ENCODE results near the gene PTPRN2. TPM values are rescaled to one million over a fixed set of nuclear protein-coding genes. Genes with fewer than 3 reads are reported as not detected.

Gene PTPRN2
- total RNA-seq, 2 donors from 2014 or later, result 0.72 to 0.79 TPM

GRCh38 chr7:157653827-157654207, 933.8 kb downstream of the PTPRN2 start:
- ATAC-seq (replicated peaks in 1 of 2) (no peak), DNase-seq (no peak)
- H3K4me1 Mint-ChIP-seq (ENCODE audit: low read depth), result no peaks in the 10 kb centered on the region
- no peaks in the 10 kb centered on the region for H3K36me3 Mint-ChIP-seq (ENCODE audit: insufficient read depth in 2 of 2)
- H3K4me3 Mint-ChIP-seq, result no peak overlapping the region
- no peak overlapping the region for H3K27ac Mint-ChIP-seq
- no peaks in the 10 kb centered on the region for H3K27me3 Mint-ChIP-seq (ENCODE audit: low read depth)
- no peaks in the 10 kb centered on the region for H3K9me3 Mint-ChIP-seq

GRCh38 chr7:157652954-157653826, 934.4 kb downstream of the PTPRN2 start:
- Mint-ChIP-seq H3K36me3 (ENCODE audit: insufficient read depth in 2 of 2) (no peaks in the 10 kb centered on the region), H3K9me3 (no peaks in the 10 kb centered on the region), H3K27me3 (ENCODE audit: low read depth) (no peaks in the 10 kb centered on the region), H3K27ac (no peak overlapping the region), H3K4me1 (ENCODE audit: low read depth) (no peaks in the 10 kb centered on the region), H3K4me3 (no peak overlapping the region)
- DNase-seq (no peak), ATAC-seq (replicated peaks in 1 of 2) (no peak)

DNA sequence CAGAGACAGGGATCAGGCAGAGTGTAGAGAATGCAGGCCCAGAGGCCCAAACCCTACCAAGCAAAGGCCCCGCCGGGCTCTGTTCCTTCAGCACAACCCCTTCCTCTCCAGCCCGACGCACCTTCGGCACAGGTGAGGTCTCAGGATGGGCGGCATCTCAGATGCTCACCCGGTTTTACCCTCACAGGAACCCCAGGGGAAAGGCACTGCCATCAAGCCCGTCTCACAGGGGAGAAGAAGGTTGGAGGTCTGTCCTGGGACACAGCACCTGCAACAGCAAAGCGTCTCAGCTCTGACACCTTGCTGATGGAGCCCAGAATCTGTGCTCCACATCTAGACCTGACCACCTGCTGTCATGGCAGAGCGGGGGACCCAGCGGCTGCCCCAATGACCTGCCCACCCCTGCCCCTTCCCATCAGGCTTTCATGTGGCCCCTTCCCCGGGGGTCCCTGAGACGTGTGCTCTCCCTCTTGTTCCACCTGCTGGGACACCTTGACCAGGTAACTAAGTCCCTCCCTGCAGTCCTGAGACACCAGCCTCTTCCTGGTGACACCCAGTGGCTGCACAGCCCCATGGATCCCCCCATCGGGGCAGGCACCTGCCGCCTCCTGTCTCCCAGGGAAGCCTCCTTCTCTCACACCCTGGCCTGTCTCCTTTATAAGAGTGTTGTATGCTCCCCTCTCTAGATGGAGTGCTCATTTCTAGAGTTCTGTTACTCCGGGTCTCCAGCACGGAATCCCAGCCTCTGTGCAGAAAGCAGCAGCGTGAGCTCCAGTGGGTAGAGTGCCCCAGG, 935.3 kb downstream of the PTPRN2 start:
- H3K9me3 Mint-ChIP-seq, result no peaks in the 10 kb centered on the region
- no peak overlapping the region for H3K27ac Mint-ChIP-seq
- no peaks in the 10 kb centered on the region for H3K36me3 Mint-ChIP-seq (ENCODE audit: insufficient read depth in 2 of 2)
- DNase-seq (no peak), ATAC-seq (replicated peaks in 1 of 2) (no peak)
- H3K27me3 Mint-ChIP-seq (ENCODE audit: low read depth), result no peaks in the 10 kb centered on the region
- no peak overlapping the region for H3K4me3 Mint-ChIP-seq
- no peaks in the 10 kb centered on the region for H3K4me1 Mint-ChIP-seq (ENCODE audit: low read depth)

GRCh38 chr7:157651366-157652160, 936.1 kb downstream of the PTPRN2 start:
- H3K27me3 Mint-ChIP-seq (ENCODE audit: low read depth), result no peaks in the 10 kb centered on the region
- H3K36me3 Mint-ChIP-seq (ENCODE audit: insufficient read depth in 2 of 2), result no peaks in the 10 kb centered on the region
- H3K9me3 Mint-ChIP-seq, result no peaks in the 10 kb centered on the region
- no peak overlapping the region for H3K27ac Mint-ChIP-seq
- H3K4me1 Mint-ChIP-seq (ENCODE audit: low read depth), result no peaks in the 10 kb centered on the region
- no peak overlapping the region for H3K4me3 Mint-ChIP-seq
- DNase-seq (no peak), ATAC-seq (replicated peaks in 1 of 2) (no peak)

GRCh38 chr7:157650801-157651200, 936.8 kb downstream of the PTPRN2 start:
- Mint-ChIP-seq H3K9me3 (no peaks in the 10 kb centered on the region), H3K27me3 (ENCODE audit: low read depth) (no peaks in the 10 kb centered on the region), H3K27ac (no peak overlapping the region), H3K4me1 (ENCODE audit: low read depth) (no peaks in the 10 kb centered on the region), H3K4me3 (no peak overlapping the region), H3K36me3 (ENCODE audit: insufficient read depth in 2 of 2) (no peaks in the 10 kb centered on the region)
- DNase-seq (no peak), ATAC-seq (replicated peaks in 1 of 2) (no peak)

DNA sequence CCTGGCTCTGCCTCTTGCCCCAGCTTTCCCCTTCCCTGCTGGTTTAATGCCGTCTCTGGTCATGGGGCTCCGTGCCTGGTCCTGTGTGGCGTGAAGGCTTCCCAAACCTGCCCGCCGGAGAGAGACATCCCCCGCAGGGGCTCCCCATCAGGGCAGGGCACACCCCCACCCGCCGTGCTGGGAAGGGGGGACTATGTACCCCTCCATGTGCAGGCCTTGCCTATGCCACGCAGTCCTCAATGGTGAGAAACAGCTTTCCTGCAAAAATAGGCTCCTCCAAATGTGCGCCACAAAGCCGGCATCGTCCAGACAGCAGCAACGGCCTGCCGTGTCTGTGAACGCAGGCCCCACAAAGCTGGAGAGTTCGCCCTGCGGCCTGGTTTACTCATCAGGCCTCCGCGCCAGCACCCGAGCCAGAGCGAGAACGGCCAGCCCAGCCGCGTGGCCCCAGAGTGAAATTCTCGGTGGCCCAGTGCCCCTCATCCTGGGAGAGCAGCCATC, 937.4 kb downstream of the PTPRN2 start:
- Mint-ChIP-seq H3K36me3 (ENCODE audit: insufficient read depth in 2 of 2) (no peaks in the 10 kb centered on the region), H3K27ac (no peak overlapping the region), H3K4me1 (ENCODE audit: low read depth) (no peaks in the 10 kb centered on the region), H3K9me3 (no peaks in the 10 kb centered on the region), H3K4me3 (no peak overlapping the region), H3K27me3 (ENCODE audit: low read depth) (no peaks in the 10 kb centered on the region)
- DNase-seq (no peak), ATAC-seq (replicated peaks in 1 of 2) (no peak)

DNA sequence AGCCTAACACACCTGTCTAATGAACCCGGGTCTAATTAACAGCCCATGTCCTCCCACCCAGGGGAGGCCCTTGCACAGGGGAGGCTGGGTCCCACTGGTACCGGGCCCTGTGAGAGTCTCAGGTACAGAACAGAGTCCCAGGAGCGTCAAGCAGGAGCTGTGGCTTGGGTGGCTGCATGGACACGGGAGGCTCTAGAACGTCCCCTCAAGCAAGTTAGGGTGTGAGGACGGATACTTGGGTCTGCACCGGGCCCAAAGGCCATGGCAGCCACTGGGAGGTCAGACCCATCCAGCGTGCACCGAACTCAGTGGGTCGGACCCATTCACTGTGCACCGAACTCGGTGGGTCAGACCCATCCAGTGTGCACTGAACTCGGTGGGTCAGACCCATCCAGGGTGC, 941.1 kb downstream of the PTPRN2 start:
- Mint-ChIP-seq H3K9me3 (no peaks in the 10 kb centered on the region), H3K27me3 (ENCODE audit: low read depth) (no peaks in the 10 kb centered on the region), H3K4me1 (ENCODE audit: low read depth) (no peaks in the 10 kb centered on the region), H3K4me3 (no peak overlapping the region), H3K36me3 (ENCODE audit: insufficient read depth in 2 of 2) (no peaks in the 10 kb centered on the region), H3K27ac (no peak overlapping the region)
- no peak for DNase-seq
- no peak for ATAC-seq (replicated peaks in 1 of 2)

GRCh38 chr7:157645539-157645938, 942.1 kb downstream of the PTPRN2 start:
- Mint-ChIP-seq H3K27me3 (ENCODE audit: low read depth) (no peaks in the 10 kb centered on the region), H3K27ac (no peak overlapping the region), H3K9me3 (peaks cover 0 to under 1% of the 10 kb centered on the region in 2 donors), H3K36me3 (ENCODE audit: insufficient read depth in 2 of 2) (no peaks in the 10 kb centered on the region), H3K4me1 (ENCODE audit: low read depth) (no peaks in the 10 kb centered on the region), H3K4me3 (no peak overlapping the region)
- DNase-seq (no peak), ATAC-seq (replicated peaks in 1 of 2) (no peak)

DNA sequence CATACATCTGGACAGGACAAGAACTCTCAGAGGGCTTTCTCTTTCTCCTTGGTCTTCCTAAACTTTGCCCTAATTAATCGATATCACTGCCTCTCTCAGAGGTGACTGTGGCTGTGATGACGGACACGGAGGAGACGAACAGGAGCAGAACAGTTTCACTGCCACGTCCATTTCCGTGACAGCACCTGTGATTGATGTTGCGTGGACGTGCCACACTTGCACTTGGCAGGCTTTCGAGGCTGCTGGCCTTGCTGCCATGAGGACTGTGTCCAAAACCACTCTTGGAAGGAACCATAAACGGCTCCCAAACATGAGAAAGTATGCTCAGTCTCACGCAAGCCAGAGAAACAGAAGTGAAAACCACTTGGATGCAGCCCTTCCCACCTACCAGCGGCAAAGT, 942.7 kb downstream of the PTPRN2 start:
- Mint-ChIP-seq H3K4me1 (ENCODE audit: low read depth) (no peaks in the 10 kb centered on the region), H3K27ac (no peak overlapping the region), H3K9me3 (peaks cover 2 to 4% of the 10 kb centered on the region in 2 donors), H3K36me3 (ENCODE audit: insufficient read depth in 2 of 2) (peaks cover 2 to 3% of the 10 kb centered on the region in 2 donors), H3K27me3 (ENCODE audit: low read depth) (peaks cover 3% of the 10 kb centered on the region), H3K4me3 (no peak overlapping the region)
- ATAC-seq (replicated peaks in 1 of 2) (no peak), DNase-seq (no peak)

DNA sequence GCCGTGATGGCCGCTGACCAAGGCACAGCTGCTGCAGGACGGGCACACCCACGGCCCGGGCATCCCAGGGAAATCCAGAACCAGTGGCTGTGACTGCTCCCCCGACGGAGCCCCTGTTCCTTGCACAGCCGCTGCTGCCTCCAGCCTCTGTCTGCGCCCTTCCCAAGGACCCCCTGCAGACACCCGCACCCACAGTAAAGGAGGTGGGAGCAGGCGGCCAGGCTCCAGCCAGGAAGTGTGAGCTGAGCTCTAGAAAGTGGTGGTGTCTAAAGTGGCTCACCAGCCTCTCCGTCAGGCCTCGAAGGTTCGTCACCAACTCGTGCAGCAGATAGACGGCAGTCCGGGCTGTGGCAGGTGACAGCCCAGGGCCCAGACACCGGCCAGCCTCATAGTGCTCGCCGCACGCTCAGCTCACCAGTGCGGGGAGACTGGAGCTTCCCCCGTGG, 944.1 kb downstream of the PTPRN2 start:
- DNase-seq, result no peak
- no peaks in the 10 kb centered on the region for H3K4me1 Mint-ChIP-seq (ENCODE audit: low read depth)
- no peak for ATAC-seq (replicated peaks in 1 of 2)
- no peak overlapping the region for H3K27ac Mint-ChIP-seq
- no peak overlapping the region for H3K4me3 Mint-ChIP-seq
- H3K36me3 Mint-ChIP-seq (ENCODE audit: insufficient read depth in 2 of 2), result peaks cover 2 to 4% of the 10 kb centered on the region in 2 donors
- H3K9me3 Mint-ChIP-seq, result peaks cover 4 to 6% of the 10 kb centered on the region in 2 donors
- peaks cover 4% of the 10 kb centered on the region for H3K27me3 Mint-ChIP-seq (ENCODE audit: low read depth)

GRCh38 chr7:157641866-157642265, 945.8 kb downstream of the PTPRN2 start:
- H3K27me3 Mint-ChIP-seq (ENCODE audit: low read depth), result peaks cover 4% of the 10 kb centered on the region
- H3K4me1 Mint-ChIP-seq (ENCODE audit: low read depth), result no peaks in the 10 kb centered on the region
- ATAC-seq (replicated peaks in 1 of 2) (no peak), DNase-seq (no peak)
- no peak overlapping the region for H3K27ac Mint-ChIP-seq
- no peak overlapping the region for H3K4me3 Mint-ChIP-seq
- H3K36me3 Mint-ChIP-seq (ENCODE audit: insufficient read depth in 2 of 2), result peaks cover 2 to 4% of the 10 kb centered on the region in 2 donors
- H3K9me3 Mint-ChIP-seq, result peaks cover 4 to 6% of the 10 kb centered on the region in 2 donors

DNA sequence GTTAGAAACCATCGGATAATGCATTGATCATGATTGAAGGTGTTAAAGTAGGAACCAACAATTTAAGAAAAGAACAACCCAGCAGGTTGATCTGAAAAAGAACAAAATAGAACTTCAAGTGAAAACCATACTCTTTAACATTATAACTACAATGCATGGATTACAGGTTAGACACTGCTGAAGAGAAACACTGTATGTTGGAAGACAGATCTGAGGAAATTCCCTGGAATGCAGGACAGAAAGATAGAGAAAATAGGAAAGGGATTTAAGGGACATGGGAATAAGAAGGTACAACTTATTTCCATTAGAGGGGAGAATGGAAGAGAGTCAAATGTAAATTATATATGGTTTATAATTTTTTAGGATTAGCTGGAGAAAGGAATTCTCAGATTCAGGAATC, 947.5 kb downstream of the PTPRN2 start:
- peaks cover 12% of the 10 kb centered on the region for H3K27me3 Mint-ChIP-seq (ENCODE audit: low read depth)
- H3K27ac Mint-ChIP-seq, result no peak overlapping the region
- H3K36me3 Mint-ChIP-seq (ENCODE audit: insufficient read depth in 2 of 2), result peaks cover 2 to 4% of the 10 kb centered on the region in 2 donors
- no peaks in the 10 kb centered on the region for H3K4me1 Mint-ChIP-seq (ENCODE audit: low read depth)
- H3K9me3 Mint-ChIP-seq, result peaks cover 4 to 6% of the 10 kb centered on the region in 2 donors
- ATAC-seq (replicated peaks in 1 of 2), result no peak
- DNase-seq, result no peak
- H3K4me3 Mint-ChIP-seq, result no peak overlapping the region
